T-cell (primary cell): ENCODE measurements around the gene BMERB1. TPM values are rescaled to one million over a fixed set of nuclear protein-coding genes. Genes with fewer than 3 reads are reported as not detected.
"Not testable (repeated sequence)": the region's sequence is repeated elsewhere in the genome, so short reads cannot be mapped to it uniquely, and the experiment has no call there.

Experiments
- ATAC-seq, 4 experiments: fragments of 200-7000 bp in 3 of 4; fragments of 150-1000 bp in 1 of 4; cut with Tn5 transposase; replicated peaks in 1 of 4; 1 replicate in 3 of 4; 2 replicates in 1 of 4; pipeline ENCODE4 v1.10.0; 2021; ENCODE audit warnings: moderate library complexity in 3 of 4, mild to moderate bottlenecking in 2 of 4, moderate number of reproducible peaks in 1 of 4
- CTCF ChIA-PET, 2 donors: fragments of 300-600 bp; sonication (Branson Sonifier 250); formaldehyde crosslinking; loops; one replicate each; lab custom pipeline; 2022; ENCODE audit warnings: antibody characterized with exemption in 2 of 2; lab: Charles Lee
- POLR2A ChIA-PET, 2 donors: fragments of 300-600 bp; sonication (Branson Sonifier 250); formaldehyde crosslinking; loops; one replicate each; lab custom pipeline; 2022; ENCODE audit warnings: antibody characterized with exemption in 2 of 2; lab: Charles Lee
- DNase-seq, 35 experiments: peaks; one replicate each; pipeline versions ENCODE4 v3.0.0 to v3.0.0-alpha.2; 2013 to 2023
- H3K27ac ChIP-seq: one replicate; pipeline ENCODE4 v1.5.1; 2013; ENCODE audit warnings: low read length
- H3K27me3 ChIP-seq, 2 experiments: replicated peaks in 1 of 2; 1 replicate in 1 of 2; 2 replicates in 1 of 2; pipeline versions ENCODE4 v1.6.1 to v1.7.0; 2013; ENCODE audit warnings: low read length in 1 of 2, mixed read lengths in 1 of 2; ENCODE audit not compliant: control insufficient read depth in 2 of 2, insufficient read depth in 2 of 2; ENCODE audit errors: extremely low read depth in 1 of 2
- H3K36me3 ChIP-seq, 2 donors: 1 replicate in 1 of 2; 2 replicates in 1 of 2; pipeline versions ENCODE4 v1.6.1 to v1.7.0; 2013; ENCODE audit warnings: low read length in 1 of 2; ENCODE audit not compliant: control insufficient read depth in 2 of 2, insufficient read depth in 1 of 2; ENCODE audit errors: extremely low read depth in 1 of 2
- H3K4me1 ChIP-seq, 2 experiments: 1 replicate in 1 of 2; 2 replicates in 1 of 2; pipeline versions ENCODE4 v1.6.1 to v1.7.0; 2013; ENCODE audit warnings: low read length in 2 of 2, mixed read lengths in 1 of 2; ENCODE audit not compliant: insufficient read depth in 2 of 2, control insufficient read depth in 1 of 2; ENCODE audit errors: extremely low read depth in 1 of 2
- H3K4me3 ChIP-seq, 2 donors: 1 replicate in 1 of 2; 2 replicates in 1 of 2; pipeline versions ENCODE4 v1.5.1 to v1.7.0; 2013; ENCODE audit warnings: mild to moderate bottlenecking in 2 of 2, low read length in 1 of 2, moderate library complexity in 1 of 2; ENCODE audit not compliant: control insufficient read depth in 1 of 2; ENCODE audit errors: extremely low read depth in 1 of 2
- H3K9me3 ChIP-seq: 2 replicates; pipeline ENCODE4 v1.7.0; 2013
- H3K27ac Mint-ChIP-seq, 2 donors: one replicate each; pipeline ENCODE4 v1.8.0; 2020 to 2021; ENCODE audit warnings: mild to moderate bottlenecking in 2 of 2, mixed read lengths in 2 of 2
- H3K27me3 Mint-ChIP-seq, 2 donors: one replicate each; pipeline ENCODE4 v1.8.0; 2021 to 2022; ENCODE audit warnings: mixed read lengths in 2 of 2
- H3K36me3 Mint-ChIP-seq: one replicate; pipeline ENCODE4 v1.8.0; 2021; ENCODE audit warnings: mixed read lengths
- H3K4me1 Mint-ChIP-seq, 3 donors: one replicate each; pipeline ENCODE4 v1.8.0; 2020 to 2022; ENCODE audit warnings: mixed read lengths in 3 of 3, mild to moderate bottlenecking in 1 of 3
- H3K4me3 Mint-ChIP-seq, 3 donors: one replicate each; pipeline ENCODE4 v1.8.0; 2020 to 2022; ENCODE audit warnings: mild to moderate bottlenecking in 3 of 3, mixed read lengths in 3 of 3, moderate library complexity in 3 of 3
- H3K9me3 Mint-ChIP-seq, 3 donors: one replicate each; pipeline ENCODE4 v1.8.0; 2020 to 2022; ENCODE audit warnings: mixed read lengths in 3 of 3
- WGBS: methylation state at CpG from one replicate; pipeline ENCODE4 v1.1.5; 2013; ENCODE audit warnings: missing lambda C conversion rate; ENCODE audit not compliant: insufficient coverage; 5-methylcytosine and 5-hydroxymethylcytosine counted together
- total RNA-seq, 35 experiments: library from RNA in 6 of 35; stranded (reverse) in 6 of 35; fragments of 120-200 nt in 1 of 35; gene quantifications; one replicate each; pipeline versions ENCODE4 v1.2.1 to v1.2.4 and lab custom pipeline; 2013 to 2026

The BMERB1 gene
- total RNA-seq, 5 donors from 2014 or later (not counting 1 experiment from before 2014, with no cell fraction given), result 2.1 to 9.6 (median 5.6) TPM

- H3K27me3 ChIP-seq, H3K4me3 Mint-ChIP-seq, H3K36me3 ChIP-seq, H3K4me1 ChIP-seq, H3K9me3 ChIP-seq, H3K9me3 Mint-ChIP-seq, H3K27ac ChIP-seq, H3K4me3 ChIP-seq, POLR2A ChIA-PET, DNase-seq, ATAC-seq, H3K27ac Mint-ChIP-seq, CTCF ChIA-PET, H3K4me1 Mint-ChIP-seq, H3K36me3 Mint-ChIP-seq: not testable (repeated sequence)
- H3K27me3 Mint-ChIP-seq, result peaks cover 15 to 27% of the 10 kb centered on the region in 2 donors
- WGBS, result 60% methylated on average over 2 of the region's 5 CpGs
These were observed 12.7 kb upstream of the BMERB1 start for GRCh38 chr16:15421696-15422095.

GRCh38 chr16:15422222-15422621 lies 12.2 kb upstream of the BMERB1 start:
- H3K27me3 Mint-ChIP-seq, result peaks cover 16 to 28% of the 10 kb centered on the region in 2 donors
- CTCF ChIA-PET, result no interaction called here
- H3K4me3 ChIP-seq, result no peak overlapping the region
- H3K4me1 Mint-ChIP-seq, result no peaks in the 10 kb centered on the region
- no peak for ATAC-seq
- H3K36me3 Mint-ChIP-seq, result no peaks in the 10 kb centered on the region
- no peak for DNase-seq
- H3K27ac ChIP-seq, result no peak overlapping the region
- WGBS, result 89% methylated on average over 6 of the region's 8 CpGs
- H3K36me3 ChIP-seq, result no peaks in the 10 kb centered on the region
- POLR2A ChIA-PET, result no interaction called here
- no peaks in the 10 kb centered on the region for H3K4me1 ChIP-seq
- H3K9me3 ChIP-seq, result no peaks in the 10 kb centered on the region
- peaks cover 0 to 7% of the 10 kb centered on the region in 2 experiments for H3K27me3 ChIP-seq
- no peaks in the 10 kb centered on the region for H3K9me3 Mint-ChIP-seq
- no peak overlapping the region for H3K4me3 Mint-ChIP-seq
- no peak overlapping the region for H3K27ac Mint-ChIP-seq

GRCh38 chr16:15425861-15426260 lies 8.5 kb upstream of the BMERB1 start:
- Histone ChIP-seq H3K4me1 (no peaks in the 10 kb centered on the region), H3K4me3 (no peak overlapping the region), H3K27ac (no peak overlapping the region), H3K27me3 (peaks cover 0 to 8% of the 10 kb centered on the region in 2 experiments), H3K9me3 (no peaks in the 10 kb centered on the region), H3K36me3 (no peaks in the 10 kb centered on the region)
- Mint-ChIP-seq H3K4me1 (peaks cover 0 to 3% (median 2%) of the 10 kb centered on the region in 3 donors), H3K27ac (no peak overlapping the region), H3K4me3 (no peak overlapping the region), H3K27me3 (peaks cover 13 to 28% of the 10 kb centered on the region in 2 donors), H3K9me3 (no peaks in the 10 kb centered on the region), H3K36me3 (no peaks in the 10 kb centered on the region)
- WGBS, result 84% methylated on average over 3 of the region's 6 CpGs
- DNase-seq (no peak), ATAC-seq (no peak)
- CTCF ChIA-PET, result interaction anchor here in 1 of 2 donors (1.1 kb wide), 1 partner anchor 278 kb away, joined by 3 read pairs; no protein-coding TSS in a partner anchor
- POLR2A ChIA-PET, result no interaction called here

GRCh38 chr16:15426796-15427195 lies 7.6 kb upstream of the BMERB1 start:
- ChIA-PET POLR2A (no interaction called here), CTCF (interaction anchor here (1.1 to 1.3 kb wide), 2 partner anchors 216 to 277 kb away, joined by 3 to 5 read pairs; partner anchors contain the start of gene MARF1 (in 1 of the 2))
- no peaks in the 10 kb centered on the region for H3K36me3 Mint-ChIP-seq
- no peak for ATAC-seq
- Histone ChIP-seq H3K27ac (no peak overlapping the region), H3K4me1 (no peaks in the 10 kb centered on the region), H3K4me3 (no peak overlapping the region), H3K36me3 (no peaks in the 10 kb centered on the region), H3K9me3 (no peaks in the 10 kb centered on the region), H3K27me3 (peaks cover 0 to 11% of the 10 kb centered on the region in 2 experiments)
- H3K4me1 Mint-ChIP-seq, result peaks cover 0 to 3% (median 2%) of the 10 kb centered on the region in 3 donors
- no peaks in the 10 kb centered on the region for H3K9me3 Mint-ChIP-seq
- no peak overlapping the region for H3K4me3 Mint-ChIP-seq
- no CpG with 5 or more reads among the region's 6 CpGs for WGBS
- peaks cover 13 to 23% of the 10 kb centered on the region in 2 donors for H3K27me3 Mint-ChIP-seq
- H3K27ac Mint-ChIP-seq, result no peak overlapping the region
- no peak for DNase-seq

GRCh38 chr16:15427648-15428239 lies 6.6 kb upstream of the BMERB1 start:
- H3K27ac Mint-ChIP-seq, result peak overlapping the region in 1 of 2 donors; percentile 43
- Histone ChIP-seq H3K4me3 (no peak overlapping the region), H3K4me1 (no peaks in the 10 kb centered on the region), H3K9me3 (no peaks in the 10 kb centered on the region), H3K27me3 (peaks cover 0 to 11% of the 10 kb centered on the region in 2 experiments), H3K36me3 (no peaks in the 10 kb centered on the region), H3K27ac (no peak overlapping the region)
- H3K4me1 Mint-ChIP-seq, result peaks cover 0 to 3% (median 2%) of the 10 kb centered on the region in 3 donors
- no peaks in the 10 kb centered on the region for H3K36me3 Mint-ChIP-seq
- H3K9me3 Mint-ChIP-seq, result no peaks in the 10 kb centered on the region
- ChIA-PET CTCF (interaction anchor here (0.6 to 1.3 kb wide), 5 partner anchors 8 to 522 kb away, joined by 3 to 5 read pairs (median 3); partner anchors contain the start of gene MARF1 (in 1 of the 2)), POLR2A (no interaction called here)
- ATAC-seq, result peak in 3 of 4 experiments; percentile 55 to 62 (median 58)
- H3K27me3 Mint-ChIP-seq, result peaks cover 9 to 20% of the 10 kb centered on the region in 2 donors
- WGBS, result 6% methylated on average over 3 of the region's 8 CpGs
- peak in 34 of 35 experiments; percentile 2 to 69 (median 46) for DNase-seq
- H3K4me3 Mint-ChIP-seq, result no peak overlapping the region

- peaks cover 0 to 16% of the 10 kb centered on the region in 2 experiments for H3K4me1 ChIP-seq
- H3K4me3 ChIP-seq, H3K9me3 ChIP-seq, H3K36me3 ChIP-seq, ATAC-seq, H3K36me3 Mint-ChIP-seq, H3K27ac Mint-ChIP-seq, H3K4me3 Mint-ChIP-seq, H3K9me3 Mint-ChIP-seq, DNase-seq, POLR2A ChIA-PET, H3K27ac ChIP-seq: not testable (repeated sequence)
- H3K27me3 Mint-ChIP-seq, result peaks cover 18 to 21% of the 10 kb centered on the region in 2 donors
- WGBS, result 75% methylated on average over 11 of the region's 11 CpGs
- peaks cover 3 to 20% of the 10 kb centered on the region in 2 experiments for H3K27me3 ChIP-seq
- CTCF ChIA-PET, result interaction anchor here in 1 of 2 donors (0.6 kb wide), 1 partner anchor 284 kb away, joined by 3 read pairs; no protein-coding TSS in a partner anchor
- peaks cover 9 to 17% (median 12%) of the 10 kb centered on the region in 3 donors for H3K4me1 Mint-ChIP-seq
These were observed 3.5 kb upstream of the BMERB1 start for GRCh38 chr16:15430884-15431283.
